Measurements from ENCODE around the gene IFITM5. TPM values are rescaled to one million over a fixed set of nuclear protein-coding genes. Genes with fewer than 3 reads are reported as not detected.

The IFITM5 gene
- total RNA-seq, 1 donor from 2014 or later = not detected

DNA sequence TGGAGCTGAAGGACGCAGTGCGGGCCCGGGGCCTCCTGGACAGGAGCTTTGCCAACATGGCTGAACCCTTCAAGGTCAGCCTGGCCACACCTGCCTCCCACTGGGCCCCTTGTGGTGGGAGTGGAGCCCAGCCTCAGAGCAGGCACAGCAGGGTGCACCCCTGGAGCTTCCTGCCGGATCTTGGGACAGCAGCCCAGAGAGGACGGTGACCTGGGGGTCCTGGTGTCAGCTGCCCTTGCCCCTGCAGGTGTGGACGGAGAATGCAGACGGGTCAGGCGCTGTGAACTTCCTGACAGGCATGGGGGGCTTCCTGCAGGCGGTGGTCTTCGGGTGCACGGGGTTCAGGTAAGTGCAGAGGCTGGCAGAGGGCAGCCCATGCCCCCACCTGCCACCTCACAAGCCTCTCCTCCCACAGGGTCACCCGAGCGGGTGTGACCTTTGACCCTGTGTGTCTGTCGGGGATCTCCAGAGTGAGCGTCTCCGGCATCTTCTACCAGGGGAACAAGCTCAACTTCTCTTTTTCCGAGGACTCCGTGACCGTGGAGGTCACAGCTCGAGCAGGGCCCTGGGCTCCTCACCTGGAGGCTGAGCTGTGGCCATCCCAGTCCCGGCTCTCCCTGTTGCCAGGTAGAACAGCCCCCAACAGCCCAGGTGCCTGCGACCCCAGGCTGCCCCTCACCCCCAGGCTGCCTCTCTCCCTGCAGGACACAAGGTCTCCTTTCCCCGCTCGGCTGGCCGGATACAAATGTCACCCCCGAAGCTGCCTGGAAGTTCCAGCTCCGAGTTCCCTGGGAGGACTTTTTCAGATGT, 5.3 kb downstream of the IFITM5 start:
- H3K4me3 Mint-ChIP-seq (ENCODE audit: unreplicated experiment) = no peak overlapping the region
- TF ChIP-seq, protein P1, sequence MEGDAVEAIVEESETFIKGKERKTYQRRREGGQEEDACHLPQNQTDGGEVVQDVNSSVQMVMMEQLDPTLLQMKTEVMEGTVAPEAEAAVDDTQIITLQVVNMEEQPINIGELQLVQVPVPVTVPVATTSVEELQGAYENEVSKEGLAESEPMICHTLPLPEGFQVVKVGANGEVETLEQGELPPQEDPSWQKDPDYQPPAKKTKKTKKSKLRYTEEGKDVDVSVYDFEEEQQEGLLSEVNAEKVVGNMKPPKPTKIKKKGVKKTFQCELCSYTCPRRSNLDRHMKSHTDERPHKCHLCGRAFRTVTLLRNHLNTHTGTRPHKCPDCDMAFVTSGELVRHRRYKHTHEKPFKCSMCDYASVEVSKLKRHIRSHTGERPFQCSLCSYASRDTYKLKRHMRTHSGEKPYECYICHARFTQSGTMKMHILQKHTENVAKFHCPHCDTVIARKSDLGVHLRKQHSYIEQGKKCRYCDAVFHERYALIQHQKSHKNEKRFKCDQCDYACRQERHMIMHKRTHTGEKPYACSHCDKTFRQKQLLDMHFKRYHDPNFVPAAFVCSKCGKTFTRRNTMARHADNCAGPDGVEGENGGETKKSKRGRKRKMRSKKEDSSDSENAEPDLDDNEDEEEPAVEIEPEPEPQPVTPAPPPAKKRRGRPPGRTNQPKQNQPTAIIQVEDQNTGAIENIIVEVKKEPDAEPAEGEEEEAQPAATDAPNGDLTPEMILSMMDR (IDR thresholded peaks at IDR 0.05; ENCODE audit: partially characterized antibody, unreplicated experiment) = no peak
- peaks cover 11% of the 10 kb centered on the region for H3K27me3 Mint-ChIP-seq (ENCODE audit: unreplicated experiment)
- DNase-seq = peak; percentile 14
- peaks cover 2% of the 10 kb centered on the region for H3K9me3 Mint-ChIP-seq (ENCODE audit: unreplicated experiment)
- H3K4me1 Mint-ChIP-seq (ENCODE audit: low read depth, unreplicated experiment) = peaks cover 5% of the 10 kb centered on the region
- H3K36me3 Mint-ChIP-seq (ENCODE audit: unreplicated experiment) = no peaks in the 10 kb centered on the region
- no peak overlapping the region for H3K27ac Mint-ChIP-seq (ENCODE audit: unreplicated experiment)

DNA sequence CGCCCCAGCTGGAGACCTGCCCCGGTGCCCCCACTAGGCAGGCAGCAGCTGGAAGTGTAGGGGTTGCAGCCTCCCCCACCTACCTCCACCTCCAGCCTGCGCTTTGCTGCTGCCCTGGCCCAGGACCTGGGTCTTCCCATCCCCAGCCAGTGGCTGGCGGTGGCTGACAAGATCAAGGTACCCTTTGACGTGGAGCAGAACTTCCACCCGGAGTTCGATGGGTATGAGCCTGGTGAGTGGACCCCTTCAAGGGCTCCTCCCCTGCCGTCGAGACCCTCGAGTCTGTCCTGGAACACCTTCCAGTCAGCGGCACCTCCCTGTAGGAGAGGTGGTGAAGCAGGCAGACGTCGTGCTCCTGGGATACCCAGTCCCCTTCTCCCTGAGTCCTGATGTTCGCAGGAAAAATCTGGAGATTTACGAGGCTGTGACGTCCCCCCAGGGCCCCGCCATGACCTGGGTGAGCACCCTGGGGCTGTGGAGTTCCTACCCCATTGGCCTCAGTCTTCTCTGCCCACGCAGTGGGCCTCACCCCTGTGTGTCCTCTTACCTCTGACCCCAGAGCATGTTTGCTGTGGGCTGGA, 6.0 kb downstream of the IFITM5 start:
- TF ChIP-seq, protein P1 (IDR thresholded peaks at IDR 0.05; ENCODE audit: partially characterized antibody, unreplicated experiment) = no peak
- Mint-ChIP-seq H3K27me3 (ENCODE audit: unreplicated experiment) (peaks cover 11% of the 10 kb centered on the region), H3K36me3 (ENCODE audit: unreplicated experiment) (no peaks in the 10 kb centered on the region), H3K27ac (ENCODE audit: unreplicated experiment) (no peak overlapping the region), H3K4me1 (ENCODE audit: low read depth, unreplicated experiment) (peaks cover 5% of the 10 kb centered on the region), H3K4me3 (ENCODE audit: unreplicated experiment) (no peak overlapping the region), H3K9me3 (ENCODE audit: unreplicated experiment) (peaks cover 2% of the 10 kb centered on the region)
- DNase-seq = peak; percentile 5

DNA sequence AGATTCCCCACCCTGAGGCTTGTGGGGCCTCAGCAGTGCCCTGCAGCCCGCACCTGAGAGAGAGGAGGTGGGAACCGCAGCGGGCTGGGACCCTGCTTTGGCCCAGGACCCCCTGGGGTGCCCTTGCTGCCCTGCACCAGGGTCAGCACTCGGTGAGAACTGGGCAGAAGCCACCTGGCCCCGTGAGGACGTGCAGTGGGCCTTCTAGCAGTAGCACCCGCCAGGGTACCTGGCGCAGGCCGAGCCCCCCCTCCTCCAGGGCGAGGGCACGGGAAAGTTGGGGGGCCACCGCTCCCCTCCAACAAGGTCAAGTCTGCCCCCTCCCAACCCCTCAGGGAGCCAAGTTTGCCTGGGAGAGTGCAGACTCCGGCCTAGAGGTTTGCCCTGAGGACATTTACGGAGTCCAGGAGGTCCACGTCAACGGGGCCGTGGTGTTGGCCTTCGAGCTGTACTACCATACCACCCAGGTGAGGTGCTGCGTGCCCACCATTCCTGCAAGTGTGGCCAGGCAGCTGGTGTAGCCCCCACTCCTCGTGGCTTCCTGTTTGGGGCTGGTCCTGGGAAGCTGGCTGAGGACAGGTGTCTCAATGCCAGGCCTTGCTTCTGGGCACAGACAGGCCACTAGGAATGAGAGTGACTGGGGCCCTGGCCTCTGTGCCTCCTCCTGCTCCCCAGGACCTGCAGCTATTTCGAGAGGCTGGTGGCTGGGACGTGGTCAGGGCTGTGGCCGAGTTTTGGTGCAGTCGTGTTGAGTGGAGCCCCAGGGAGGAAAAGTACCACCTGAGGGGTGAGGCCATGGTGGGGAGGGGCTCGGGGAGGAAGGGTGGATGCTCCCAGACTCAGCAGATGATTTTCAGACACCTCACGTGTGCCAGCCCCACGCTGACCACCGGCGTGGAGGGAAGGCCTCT, 6.9 kb downstream of the IFITM5 start:
- H3K4me1 Mint-ChIP-seq (ENCODE audit: low read depth, unreplicated experiment) = peaks cover 2% of the 10 kb centered on the region
- TF ChIP-seq, protein P1 (IDR thresholded peaks at IDR 0.05; ENCODE audit: partially characterized antibody, unreplicated experiment) = no peak
- H3K4me3 Mint-ChIP-seq (ENCODE audit: unreplicated experiment) = no peak overlapping the region
- DNase-seq = peak; percentile 10
- no peak overlapping the region for H3K27ac Mint-ChIP-seq (ENCODE audit: unreplicated experiment)
- no peaks in the 10 kb centered on the region for H3K36me3 Mint-ChIP-seq (ENCODE audit: unreplicated experiment)
- peaks cover 2% of the 10 kb centered on the region for H3K9me3 Mint-ChIP-seq (ENCODE audit: unreplicated experiment)
- peaks cover 10% of the 10 kb centered on the region for H3K27me3 Mint-ChIP-seq (ENCODE audit: unreplicated experiment)

DNA sequence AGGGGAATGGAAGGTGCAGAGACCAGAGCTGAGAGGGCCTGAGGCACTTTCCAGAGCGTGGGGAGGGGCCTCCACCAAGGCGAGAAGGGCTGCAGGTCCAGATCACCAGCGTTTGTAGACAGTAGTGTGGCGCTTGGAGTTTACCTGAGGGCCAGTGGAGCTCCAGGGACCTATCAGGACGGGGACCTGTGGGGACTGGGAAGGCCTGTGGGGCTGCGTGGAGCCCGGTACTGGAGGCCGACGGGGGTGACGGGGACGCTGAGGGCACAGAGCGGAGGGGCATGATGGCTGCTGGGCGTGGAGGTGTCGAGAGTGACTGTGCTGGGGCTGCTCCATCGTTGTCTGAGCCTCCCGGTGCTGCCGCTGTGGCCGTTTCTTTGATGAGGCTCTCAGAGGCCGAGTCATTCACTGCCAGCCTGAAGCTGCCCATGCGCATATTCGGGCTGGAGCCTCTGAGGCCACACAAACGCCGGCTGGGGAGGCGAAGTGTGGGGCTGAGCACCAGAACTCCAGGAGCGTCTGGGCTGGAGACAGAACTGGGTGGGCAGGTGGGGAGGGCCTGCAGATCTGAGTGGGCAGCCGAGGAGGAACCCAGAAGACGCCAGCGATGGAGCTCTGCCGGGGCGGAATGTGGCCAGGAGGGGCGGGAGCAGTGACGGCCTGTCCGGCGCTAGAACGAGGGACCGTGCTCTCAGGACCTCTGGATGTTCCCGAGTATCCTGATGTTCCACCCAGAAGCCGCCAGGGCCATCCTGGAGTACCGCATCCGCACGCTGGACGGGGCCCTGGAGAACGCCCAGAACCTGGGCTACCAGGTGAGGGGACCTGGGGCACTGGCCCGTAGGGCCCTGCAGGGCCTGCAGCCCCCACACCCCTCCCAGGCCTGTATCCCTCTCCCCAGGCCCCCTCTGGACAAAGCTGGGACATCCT, 7.8 kb downstream of the IFITM5 start:
- H3K4me3 Mint-ChIP-seq (ENCODE audit: unreplicated experiment) = no peak overlapping the region
- H3K9me3 Mint-ChIP-seq (ENCODE audit: unreplicated experiment) = peaks cover 2% of the 10 kb centered on the region
- H3K36me3 Mint-ChIP-seq (ENCODE audit: unreplicated experiment) = no peaks in the 10 kb centered on the region
- peak; percentile 18 for DNase-seq
- no peaks in the 10 kb centered on the region for H3K4me1 Mint-ChIP-seq (ENCODE audit: low read depth, unreplicated experiment)
- TF ChIP-seq, protein P1 (IDR thresholded peaks at IDR 0.05; ENCODE audit: partially characterized antibody, unreplicated experiment) = no peak
- H3K27me3 Mint-ChIP-seq (ENCODE audit: unreplicated experiment) = peaks cover 11% of the 10 kb centered on the region
- no peak overlapping the region for H3K27ac Mint-ChIP-seq (ENCODE audit: unreplicated experiment)
